NCI-H82 treated with DMSO at 0.1 percent for 48 hours (cell line): ENCODE measurements around the gene THRB.

Source experiments
- DNase-seq: peaks from one replicate; lab custom pipeline; 2025; ENCODE audit not compliant: unreplicated experiment; lab: John Stamatoyannopoulos, UW

THRB gene

DNA sequence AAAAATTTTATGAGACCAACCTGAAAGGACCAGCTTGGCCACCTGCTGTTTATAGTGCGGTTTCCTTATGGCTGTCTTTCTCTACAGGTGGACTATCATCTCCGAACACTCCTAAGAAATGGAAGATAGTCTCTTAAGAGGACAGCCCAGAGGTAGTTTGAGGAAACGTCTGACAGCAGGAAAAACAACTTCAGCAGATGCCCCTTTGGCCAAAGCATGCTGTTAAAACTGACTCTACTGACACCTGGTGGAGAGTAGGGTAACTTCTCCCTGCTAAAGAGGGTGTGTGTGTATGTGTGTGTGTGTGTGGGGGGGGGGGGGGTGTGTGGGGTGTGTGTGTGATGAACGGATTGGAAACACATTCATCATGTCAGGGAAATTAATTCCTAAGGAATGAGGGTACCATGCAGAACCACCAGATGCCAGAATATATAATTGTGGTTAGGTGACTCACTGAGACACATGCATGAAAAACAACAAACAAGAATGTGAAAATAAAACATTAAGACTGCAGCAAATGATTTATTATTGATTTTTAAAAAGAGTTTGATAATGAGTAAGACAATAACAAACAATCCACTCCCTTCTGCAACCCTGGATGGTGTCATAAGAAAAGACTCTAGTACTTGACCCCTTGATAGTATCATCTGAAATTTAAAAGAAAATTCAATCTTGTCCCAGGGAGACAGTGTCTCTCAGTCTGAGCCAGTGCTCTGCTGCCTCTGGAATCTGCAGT lies 256.5 kb downstream of the THRB start:
- DNase-seq = peak; percentile 67

DNA sequence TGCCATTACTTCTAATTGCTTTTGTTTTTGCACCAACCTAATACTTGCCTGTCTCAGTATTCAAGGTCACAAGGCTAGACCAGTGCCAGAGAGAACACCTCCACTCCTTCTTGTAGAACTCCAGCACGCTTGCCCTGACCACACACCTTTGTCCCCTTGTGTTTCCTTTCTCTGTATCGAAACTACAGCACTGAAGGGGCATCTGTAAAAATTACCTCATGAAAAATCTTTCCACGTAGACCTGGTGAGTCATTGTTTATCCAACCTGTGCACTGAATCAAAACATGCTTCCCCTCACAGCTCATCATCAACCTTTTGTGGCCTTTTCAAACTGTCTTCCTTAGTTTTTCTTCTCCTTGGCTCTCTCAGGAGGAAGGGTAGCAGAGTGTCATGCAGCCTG lies 259.5 kb downstream of the THRB start:
- no peak for DNase-seq

DNA sequence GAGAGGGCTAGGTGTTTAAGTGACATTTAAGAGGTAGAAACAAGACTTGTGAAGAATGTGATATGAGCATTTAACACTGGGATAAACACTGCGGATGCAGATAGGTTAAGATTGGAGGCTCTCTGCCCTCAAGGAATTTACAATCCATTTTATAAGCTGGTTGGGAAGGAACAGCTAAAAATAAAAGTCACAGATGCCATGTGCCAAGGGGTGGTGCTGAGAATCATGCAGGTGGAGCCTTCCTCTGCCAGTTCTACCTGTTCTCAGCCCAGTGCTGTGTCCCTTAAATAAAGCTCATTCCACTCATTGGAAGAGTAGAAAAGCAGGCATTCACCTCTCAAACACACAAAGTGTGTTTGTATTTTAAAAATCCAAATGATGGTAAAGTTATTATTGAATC lies 261.9 kb downstream of the THRB start:
- DNase-seq = no peak

DNA sequence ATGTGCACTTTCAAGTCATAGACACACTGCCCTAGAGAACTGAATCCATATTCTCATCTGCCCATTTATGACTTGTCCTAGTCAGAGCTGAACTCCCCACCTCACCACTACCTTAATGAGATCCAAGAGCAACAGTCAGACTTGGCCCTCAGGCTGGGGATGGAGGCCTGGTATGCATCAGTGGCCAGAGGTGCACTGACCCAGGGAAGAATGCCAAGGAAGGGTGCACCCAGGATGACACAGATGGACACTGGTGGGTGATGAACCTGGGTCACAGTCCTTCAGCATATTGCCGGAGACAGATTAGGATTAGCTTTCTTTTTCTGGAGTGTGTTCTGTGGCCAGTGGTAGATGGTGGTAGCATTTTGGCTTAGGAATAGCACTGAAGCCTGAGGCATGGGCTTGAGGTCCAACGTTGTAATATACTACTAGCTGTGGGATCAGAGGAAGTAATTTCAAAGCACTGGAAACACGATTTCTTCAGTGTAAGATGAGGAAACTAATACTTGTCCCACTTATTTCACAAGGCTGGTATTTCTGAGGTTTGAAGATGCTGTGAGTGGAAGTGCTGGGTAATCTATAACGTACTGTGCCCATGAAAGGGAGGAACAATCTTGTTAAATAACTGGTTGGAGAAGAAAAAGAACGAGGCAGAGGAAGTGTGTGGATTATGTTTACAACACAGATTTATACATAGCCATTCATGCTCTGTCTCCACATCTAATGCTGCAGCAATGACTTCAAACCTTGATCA lies 265.0 kb downstream of the THRB start:
- no peak for DNase-seq

DNA sequence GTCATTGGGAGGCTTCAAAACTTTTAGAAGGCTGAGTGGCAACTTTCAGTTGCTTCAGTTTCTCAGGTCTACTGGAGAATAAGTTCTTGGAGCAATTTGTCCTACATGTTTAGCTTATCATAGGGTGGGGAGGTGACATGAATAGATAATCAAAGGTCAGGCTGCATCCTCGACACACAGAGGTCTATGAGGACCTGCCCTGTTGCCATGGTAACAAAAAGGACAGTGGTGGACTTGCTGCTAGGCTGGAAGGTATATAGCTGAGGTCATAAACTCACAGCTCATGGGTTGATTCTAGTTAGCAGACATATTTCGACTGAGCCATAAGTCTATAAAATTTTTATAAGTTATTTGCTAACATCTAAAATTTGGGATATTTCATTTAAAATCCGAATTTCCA lies 267.0 kb downstream of the THRB start:
- no peak for DNase-seq

DNA sequence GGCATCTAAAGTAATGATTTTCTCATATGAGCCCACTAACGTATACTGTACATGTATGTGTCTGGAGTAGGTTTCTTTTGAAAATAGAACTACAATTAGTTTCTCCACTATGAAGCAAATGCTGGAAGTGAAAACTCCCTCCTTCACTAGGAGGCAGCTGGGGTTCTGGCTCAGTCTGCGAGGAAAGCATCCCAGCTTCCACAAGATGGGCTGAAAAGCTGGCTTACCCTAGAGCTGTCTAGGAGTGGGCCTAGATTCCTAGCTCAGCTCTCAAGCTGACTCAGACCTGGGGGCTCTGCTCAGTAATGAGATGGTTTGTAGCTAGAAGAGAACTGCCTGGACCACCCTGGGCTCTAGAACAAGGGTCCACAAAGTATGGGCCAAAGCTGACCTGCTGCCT lies 268.3 kb downstream of the THRB start:
- no peak for DNase-seq

DNA sequence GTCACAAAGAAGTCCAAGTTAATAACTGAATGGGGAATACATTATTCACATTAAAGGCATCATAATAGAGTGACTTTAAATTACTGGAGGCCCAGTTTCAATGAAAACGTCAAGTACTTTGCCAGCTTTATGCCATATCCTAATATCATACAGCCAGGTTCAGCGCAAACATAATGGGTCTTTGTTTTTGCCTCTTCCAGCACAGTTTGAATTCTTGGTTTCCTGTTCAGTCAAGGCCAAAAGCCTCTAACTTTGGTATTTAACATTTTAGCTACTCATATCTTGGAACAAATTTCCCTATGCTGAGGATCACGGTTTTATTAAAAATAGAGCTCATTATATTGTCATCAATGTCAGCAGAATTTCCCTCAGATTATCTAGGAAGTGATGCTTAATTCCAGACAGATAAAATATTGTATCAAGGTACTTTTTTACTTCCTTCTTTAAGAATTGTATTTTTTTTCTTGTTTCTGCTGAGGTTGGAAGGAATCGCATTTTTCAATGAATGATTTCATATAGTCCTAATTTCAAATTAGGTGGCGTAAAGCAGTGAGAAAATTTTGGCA lies 269.2 kb downstream of the THRB start:
- no peak for DNase-seq

DNA sequence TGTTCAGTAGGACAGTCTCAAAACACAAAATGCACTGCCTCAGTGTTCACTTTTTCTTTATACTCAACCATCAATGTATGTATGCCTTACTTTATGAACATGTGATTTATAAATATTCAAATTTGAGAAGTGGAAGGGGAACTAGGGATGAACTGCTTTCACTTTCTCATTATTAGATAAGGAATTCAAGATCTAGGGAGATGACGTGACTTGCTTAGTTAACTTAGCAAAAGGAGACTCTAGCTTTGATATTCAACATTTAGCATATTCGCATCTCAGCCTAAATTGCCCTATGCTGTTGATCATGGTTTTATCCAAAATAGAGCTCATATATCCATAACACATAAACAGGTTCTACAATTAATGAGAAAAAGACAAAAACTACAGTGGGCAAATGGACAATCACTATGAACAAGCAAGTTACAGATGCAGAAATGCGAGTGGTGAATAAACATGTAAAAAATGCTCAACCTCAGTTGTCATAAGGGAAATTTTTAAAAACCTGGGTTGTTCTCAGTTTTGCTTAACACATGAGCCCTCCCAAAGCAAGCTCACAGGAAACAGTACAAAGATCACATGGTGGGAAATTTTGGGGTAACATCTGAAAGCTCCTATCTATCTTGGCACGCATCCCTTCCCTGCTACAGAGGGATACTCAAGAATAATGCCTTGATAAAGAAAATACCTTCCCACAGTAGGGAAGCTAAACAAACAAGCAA lies 269.8 kb downstream of the THRB start:
- DNase-seq = no peak

DNA sequence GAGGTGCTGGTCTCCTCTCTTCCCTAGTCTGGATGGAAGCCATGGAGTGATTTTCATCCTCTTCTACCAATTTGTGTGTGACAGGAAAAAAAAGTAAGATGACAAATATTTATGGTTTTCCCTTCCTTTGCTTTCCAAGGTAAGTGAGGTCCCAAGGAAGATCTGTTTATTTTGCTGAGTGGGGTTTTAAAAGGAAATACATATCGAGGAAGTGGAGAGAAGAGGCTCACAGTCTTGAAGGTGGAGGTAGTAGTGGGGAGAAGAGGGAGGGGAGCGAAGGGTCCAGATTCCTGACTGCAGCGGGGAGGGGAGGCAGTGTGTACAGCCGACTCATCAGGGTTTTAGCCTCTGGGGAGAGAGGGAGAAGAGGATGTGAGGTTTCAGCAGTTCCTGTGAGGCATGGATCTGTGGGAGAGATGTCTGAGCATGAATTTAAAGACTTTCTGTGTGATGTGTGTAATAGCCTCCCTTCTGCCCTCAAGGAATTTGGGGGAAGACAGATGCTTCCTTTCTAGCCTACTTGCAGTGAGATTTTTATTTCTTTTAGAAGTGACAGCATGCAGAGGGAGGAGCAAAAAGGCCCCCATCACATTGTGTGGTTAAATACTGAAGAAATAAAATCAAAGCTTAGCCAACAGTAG lies 272.4 kb downstream of the THRB start:
- no peak for DNase-seq

DNA sequence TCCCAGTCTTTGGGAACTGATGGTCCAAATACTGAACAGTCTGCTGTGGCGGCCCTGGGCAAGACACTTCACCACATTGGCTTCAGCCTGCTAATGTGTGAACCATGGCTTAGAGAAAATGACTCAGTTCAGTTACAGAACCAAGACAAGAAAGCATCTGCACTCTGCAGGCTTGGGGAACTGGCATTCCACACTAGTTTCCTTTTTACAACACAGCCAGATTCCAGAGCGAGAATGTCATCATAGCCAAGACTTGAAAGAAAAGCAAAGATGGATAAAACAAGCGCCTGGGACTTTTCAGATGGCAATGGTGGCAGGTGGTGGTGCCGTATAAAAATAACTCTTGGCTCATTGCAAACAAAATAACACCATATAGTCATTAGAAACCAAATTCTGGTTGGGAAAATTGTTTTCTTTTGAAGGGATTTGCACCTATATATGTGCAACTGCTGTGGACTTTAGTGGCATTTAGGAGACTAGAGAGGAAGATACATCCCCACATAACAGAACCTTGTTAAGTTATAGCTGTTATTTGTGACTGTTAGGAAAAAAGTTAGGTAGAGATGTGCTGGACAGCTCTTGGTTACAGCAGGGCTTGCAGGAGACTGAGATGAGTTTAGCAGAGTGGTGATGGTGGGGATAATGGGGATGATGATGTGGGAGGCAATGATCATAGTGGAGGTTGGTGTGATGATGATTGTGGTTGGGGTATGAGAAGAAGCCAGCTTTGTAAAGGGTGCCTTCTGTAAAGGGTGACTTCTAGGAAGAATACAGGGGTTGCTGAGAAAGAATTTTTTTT lies 273.6 kb downstream of the THRB start:
- DNase-seq = no peak

DNA sequence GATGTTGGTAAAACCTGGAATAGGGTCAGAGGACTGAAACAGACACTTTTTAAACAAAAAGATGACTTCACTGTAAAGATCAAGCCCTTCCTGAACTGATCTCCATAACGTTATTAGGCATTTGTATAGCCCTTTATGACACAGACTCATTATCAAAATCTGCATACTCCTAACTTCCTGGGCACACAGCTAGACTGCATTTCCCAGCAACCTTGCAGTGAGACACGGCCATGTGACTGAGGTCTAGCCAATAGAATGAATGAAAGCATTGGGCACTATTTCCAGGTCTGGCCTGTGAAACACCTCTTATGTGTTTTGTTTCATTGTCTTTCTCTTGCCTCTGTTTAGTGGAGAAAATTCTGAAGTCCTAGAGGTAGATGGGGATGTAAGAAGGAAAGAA lies 279.1 kb downstream of the THRB start:
- DNase-seq = no peak

DNA sequence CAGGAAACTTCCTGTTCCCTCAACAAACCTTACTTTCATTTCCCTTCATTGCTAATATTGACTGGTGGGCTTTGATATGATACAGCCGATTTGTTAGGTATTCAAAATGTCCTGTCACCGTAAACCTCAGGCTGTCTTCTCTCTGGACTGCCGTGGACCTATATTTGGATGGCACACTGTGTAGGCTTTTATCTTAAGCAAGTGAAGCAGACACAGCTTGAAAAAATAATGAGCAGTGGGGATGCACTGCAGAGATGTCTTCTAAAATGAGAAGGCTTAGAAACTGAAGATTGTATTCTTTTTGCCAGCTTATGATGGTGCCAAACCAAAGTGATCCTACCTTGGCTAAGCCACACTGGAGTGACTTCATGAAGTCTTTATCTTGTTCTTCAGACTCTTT lies 283.3 kb downstream of the THRB start:
- DNase-seq = no peak

DNA sequence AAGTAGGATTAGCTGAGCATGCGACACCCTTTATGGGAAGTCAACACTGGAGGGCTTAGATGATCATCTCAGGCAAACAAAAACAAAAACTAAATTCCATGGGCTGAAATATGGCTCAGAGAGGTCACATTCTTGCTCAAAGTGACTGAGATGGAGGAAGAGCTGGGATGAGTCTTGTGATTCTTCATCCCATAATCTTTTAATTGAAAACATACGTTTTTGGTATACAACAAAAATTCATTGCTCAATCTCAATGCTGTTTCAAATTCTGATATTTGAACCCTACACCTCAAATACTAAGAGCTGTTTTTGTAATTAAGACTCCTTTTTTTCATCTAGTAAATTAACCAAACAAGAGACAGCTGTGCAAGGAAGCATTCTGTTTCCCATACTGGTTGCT lies 292.6 kb downstream of the THRB start:
- no peak for DNase-seq

DNA sequence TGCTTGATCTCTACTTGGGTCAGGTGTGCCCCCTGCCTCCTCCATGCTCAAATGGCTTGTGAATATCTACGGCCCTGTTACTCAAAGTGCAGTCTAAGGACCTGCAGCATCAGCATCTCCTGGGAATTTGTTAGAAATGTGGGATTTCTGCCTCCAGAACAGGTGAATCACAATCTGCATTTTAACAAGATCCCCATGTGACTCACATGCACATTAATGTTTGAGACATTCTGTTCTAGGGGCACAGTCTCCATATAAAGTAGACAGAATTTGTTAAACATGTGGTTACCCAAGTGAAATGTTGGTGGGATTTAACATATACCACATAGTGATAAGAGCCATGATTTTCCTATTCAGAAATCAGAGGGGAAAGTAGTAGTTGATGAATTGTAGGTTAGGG lies 293.3 kb downstream of the THRB start:
- DNase-seq = no peak

DNA sequence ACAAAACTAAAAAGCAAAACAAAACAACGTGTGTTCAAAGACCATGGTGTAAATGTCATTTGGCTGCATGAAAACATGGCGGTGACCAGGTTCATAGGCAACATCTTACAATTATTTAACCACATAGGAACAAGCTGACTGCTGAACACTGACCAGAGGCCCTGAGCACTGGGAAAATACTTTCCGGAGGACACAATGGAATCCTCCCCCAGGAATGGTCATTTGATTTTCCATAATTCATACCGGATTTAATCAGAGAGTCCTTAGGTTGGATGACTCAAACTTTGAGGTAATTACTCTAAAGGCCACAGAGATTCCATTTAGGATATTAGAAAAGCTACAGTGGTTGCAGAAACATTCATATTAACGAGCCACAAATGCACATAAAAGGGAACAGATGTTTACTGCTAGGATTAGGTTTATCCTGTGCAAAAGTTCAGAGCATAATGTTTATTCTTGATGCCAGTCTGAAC lies 294.8 kb downstream of the THRB start:
- DNase-seq = peak; percentile 51

DNA sequence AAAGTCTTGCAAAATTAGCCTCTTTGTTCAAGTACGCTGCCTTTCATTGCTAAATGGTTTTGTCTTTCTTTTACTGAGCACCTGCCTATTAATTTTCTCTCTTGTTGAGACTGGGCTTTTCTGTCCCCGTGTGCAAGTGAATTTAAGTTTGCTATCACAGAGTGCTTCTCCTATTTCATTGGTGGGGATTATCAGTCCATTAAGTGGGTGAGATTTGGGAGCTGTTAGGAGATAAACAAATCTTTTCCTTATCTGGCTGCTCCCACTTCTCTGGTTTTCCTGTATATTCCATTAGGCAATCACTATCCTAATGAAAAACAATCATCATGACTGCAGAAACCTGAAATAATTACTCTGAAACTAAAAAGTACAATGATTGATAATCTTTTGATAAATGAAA lies 295.4 kb downstream of the THRB start:
- peak; percentile 83 for DNase-seq

DNA sequence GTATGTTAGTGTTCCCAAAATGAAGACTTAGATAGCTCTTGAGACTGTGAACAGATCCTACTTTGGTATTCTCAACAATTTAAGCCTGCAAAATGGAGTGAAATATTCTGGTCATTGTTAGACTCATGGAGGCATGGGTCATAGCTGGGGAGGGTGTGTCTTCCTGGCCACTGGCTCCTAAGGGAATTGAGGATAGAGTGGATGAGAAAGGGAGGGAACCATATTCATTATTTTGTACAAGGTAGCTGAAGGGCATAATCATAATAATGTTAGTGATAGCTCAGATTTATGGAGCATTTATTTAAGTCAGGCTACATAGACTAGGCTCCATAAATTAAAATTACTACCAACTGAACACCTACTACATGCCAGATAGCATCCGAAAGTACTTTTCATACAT lies 295.9 kb downstream of the THRB start:
- DNase-seq = no peak

DNA sequence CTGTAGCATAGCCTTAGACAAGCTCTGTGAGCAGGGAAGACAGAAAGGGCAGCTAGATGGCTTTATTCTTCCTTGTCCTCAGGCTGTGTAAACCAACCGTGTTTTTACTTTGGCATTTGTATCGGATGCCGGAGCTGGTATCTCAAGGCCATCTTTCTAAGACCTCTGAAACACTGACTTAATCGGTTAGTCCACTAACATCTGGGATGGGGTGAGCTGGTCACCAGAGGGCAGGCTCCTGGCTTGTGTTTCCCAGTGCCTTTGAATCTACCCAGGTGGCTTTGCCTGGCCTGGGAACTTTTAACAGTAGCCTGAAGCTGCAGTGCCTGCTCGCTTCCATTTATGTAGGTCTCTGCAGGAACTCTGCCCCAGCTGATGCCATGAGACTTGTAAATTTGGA lies 296.8 kb downstream of the THRB start:
- DNase-seq = no peak

DNA sequence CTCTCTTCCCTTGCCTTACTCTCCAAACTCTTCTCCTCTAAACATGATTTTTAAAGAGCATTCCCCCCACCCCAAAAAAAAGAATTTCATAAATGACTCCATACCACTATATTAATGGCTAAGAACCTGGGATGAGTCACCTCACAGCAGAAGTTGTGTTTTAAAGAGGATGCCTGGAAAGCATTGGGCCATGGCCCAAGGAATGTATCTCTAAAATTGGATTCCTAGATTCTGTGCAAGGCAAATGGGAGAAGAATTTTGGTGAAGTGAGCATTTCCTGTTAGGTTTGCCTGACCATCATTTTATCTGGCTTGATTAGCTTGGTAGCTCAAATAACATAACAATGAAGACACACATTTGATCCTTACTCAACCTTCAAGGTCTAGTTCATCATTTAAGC lies 298.1 kb downstream of the THRB start:
- no peak for DNase-seq

DNA sequence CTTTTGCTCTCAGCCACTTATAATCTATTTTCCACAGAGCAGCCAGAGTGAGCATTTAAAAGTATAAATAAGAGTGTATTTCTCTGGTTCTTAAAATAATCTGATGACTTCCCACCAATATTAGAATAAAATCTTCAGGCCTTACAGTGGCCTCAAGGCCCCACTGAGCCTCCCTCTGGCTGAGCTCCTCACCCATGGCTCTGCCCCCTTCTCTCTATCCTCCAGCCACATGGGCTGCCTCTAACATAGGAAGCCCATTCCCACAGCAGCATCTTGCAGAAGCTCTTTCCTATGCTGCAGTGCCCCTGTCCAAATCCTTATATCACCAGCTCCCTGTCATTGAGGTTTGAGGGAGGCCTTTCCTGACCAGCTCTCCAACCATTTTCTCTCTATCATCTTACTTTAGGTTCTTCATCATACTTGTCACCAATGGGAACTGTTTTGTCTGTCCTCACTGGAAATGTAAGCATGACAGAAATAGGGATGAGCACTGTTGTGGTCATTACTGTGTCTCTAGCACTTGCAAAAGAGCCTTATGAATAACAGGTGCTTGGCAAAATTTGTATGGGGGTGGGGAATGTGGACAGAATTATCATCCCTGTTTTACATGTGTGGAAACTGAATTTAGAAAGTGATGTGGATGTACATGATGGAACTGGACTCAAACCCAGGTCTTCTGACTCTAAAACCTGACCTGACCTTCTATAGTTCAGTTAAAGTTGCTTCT lies 299.0 kb downstream of the THRB start:
- DNase-seq = peak; percentile 17
